Colonic mucosa (tissue), 4 donors: Measurements from ENCODE around the gene PLCB1. TPM values are rescaled to one million over a fixed set of nuclear protein-coding genes. Genes with fewer than 3 reads are reported as not detected.

Experiments
- DNase-seq: peaks from one replicate; pipeline ENCODE4 v3.0.0-alpha.2; 2020
- H3K27ac ChIP-seq: fragments of 200-600 bp; one replicate; pipeline ENCODE4 v1.8.0; 2021
- H3K27me3 ChIP-seq: fragments of 200-600 bp; one replicate; pipeline ENCODE4 v1.8.0; 2021
- H3K36me3 ChIP-seq: fragments of 200-600 bp; one replicate; pipeline ENCODE4 v1.8.0; 2021
- H3K4me1 ChIP-seq: fragments of 200-600 bp; one replicate; pipeline ENCODE4 v1.8.0; 2021; ENCODE audit warnings: mild to moderate bottlenecking
- H3K4me3 ChIP-seq: fragments of 200-600 bp; one replicate; pipeline ENCODE4 v1.8.0; 2021
- H3K9ac ChIP-seq, 2 donors: one replicate each; pipeline ENCODE4 v1.7.0; 2013; ENCODE audit warnings: control low read depth in 2 of 2, low read depth in 2 of 2, low read length in 2 of 2
- H3K9me3 ChIP-seq: fragments of 200-600 bp; one replicate; pipeline ENCODE4 v1.8.0; 2021
- intact Hi-C: fragments of 100-400 bp; cut with DNase I; formaldehyde crosslinking; loops from one replicate; pipeline ENCODE4 v1.14.1; 2022
- total RNA-seq, 2 donors: library from RNA; stranded (reverse); fragmentation: NEBNext Ultra II Directional in 1 of 2; extraction: Animal tissue kit (Norgen Biotek cat#: 25700) in 1 of 2; gene quantifications; one replicate each; pipeline ENCODE4 v1.2.1, GENCODE V29; 2021
- TF ChIP-seq, protein P1 (sequence below): fragments of 200-600 bp; IDR thresholded peaks from one replicate; pipeline ENCODE4 v1.8.0; 2022; ENCODE audit warnings: antibody characterized with exemption, mild to moderate bottlenecking
- donor health status: healthy.
- donor health status: DM: no; HTN: no; CAD: no.
- donor health status: DM: no; HTN: no; CAD: no.

PLCB1 gene
- total RNA-seq, 2 donors from 2014 or later = 8.3 to 9.6 TPM

- Histone ChIP-seq H3K4me3 (no peak overlapping the region), H3K4me1 (no peaks in the 10 kb centered on the region), H3K36me3 (no peaks in the 10 kb centered on the region), H3K9ac (no peak overlapping the region), H3K9me3 (no peaks in the 10 kb centered on the region), H3K27ac (no peak overlapping the region), H3K27me3 (no peaks in the 10 kb centered on the region)
- intact Hi-C loops = no loop called here
- no peak for DNase-seq
- TF ChIP-seq, protein P1, sequence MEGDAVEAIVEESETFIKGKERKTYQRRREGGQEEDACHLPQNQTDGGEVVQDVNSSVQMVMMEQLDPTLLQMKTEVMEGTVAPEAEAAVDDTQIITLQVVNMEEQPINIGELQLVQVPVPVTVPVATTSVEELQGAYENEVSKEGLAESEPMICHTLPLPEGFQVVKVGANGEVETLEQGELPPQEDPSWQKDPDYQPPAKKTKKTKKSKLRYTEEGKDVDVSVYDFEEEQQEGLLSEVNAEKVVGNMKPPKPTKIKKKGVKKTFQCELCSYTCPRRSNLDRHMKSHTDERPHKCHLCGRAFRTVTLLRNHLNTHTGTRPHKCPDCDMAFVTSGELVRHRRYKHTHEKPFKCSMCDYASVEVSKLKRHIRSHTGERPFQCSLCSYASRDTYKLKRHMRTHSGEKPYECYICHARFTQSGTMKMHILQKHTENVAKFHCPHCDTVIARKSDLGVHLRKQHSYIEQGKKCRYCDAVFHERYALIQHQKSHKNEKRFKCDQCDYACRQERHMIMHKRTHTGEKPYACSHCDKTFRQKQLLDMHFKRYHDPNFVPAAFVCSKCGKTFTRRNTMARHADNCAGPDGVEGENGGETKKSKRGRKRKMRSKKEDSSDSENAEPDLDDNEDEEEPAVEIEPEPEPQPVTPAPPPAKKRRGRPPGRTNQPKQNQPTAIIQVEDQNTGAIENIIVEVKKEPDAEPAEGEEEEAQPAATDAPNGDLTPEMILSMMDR = no peak
These were observed 735.1 kb downstream of the PLCB1 start for GRCh38 chr20:8867038-8867740.

GRCh38 chr20:8870652-8871051 lies 738.6 kb downstream of the PLCB1 start:
- Histone ChIP-seq H3K27me3 (no peaks in the 10 kb centered on the region), H3K9me3 (no peaks in the 10 kb centered on the region), H3K4me3 (no peak overlapping the region), H3K4me1 (no peaks in the 10 kb centered on the region), H3K36me3 (no peaks in the 10 kb centered on the region), H3K27ac (no peak overlapping the region), H3K9ac (no peak overlapping the region)
- intact Hi-C loops = no loop called here
- TF ChIP-seq, protein P1 = no peak
- no peak for DNase-seq

DNA sequence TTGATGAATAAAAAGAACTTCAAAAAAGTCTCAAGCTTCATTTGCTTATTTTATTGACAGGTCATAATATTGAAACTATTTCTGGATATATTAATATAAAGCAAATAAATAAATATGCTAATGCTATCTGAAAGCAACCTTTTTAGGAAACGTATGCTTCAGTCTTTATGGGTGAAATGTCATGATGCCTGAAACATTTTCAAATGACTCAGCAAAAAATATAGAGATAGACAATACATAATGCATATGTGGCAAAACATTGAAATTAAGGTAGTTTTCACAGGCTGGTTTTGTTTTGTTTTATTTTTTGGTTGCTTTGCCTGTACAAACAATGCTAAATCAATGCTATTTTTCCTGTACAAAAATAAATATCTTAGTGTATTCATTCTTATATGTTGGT lies 742.4 kb downstream of the PLCB1 start:
- Histone ChIP-seq H3K9ac (no peak overlapping the region), H3K9me3 (no peaks in the 10 kb centered on the region), H3K4me1 (no peaks in the 10 kb centered on the region), H3K4me3 (no peak overlapping the region), H3K27ac (no peak overlapping the region), H3K36me3 (no peaks in the 10 kb centered on the region), H3K27me3 (no peaks in the 10 kb centered on the region)
- intact Hi-C loops = no loop called here
- no peak for DNase-seq
- TF ChIP-seq, protein P1 = no peak

DNA sequence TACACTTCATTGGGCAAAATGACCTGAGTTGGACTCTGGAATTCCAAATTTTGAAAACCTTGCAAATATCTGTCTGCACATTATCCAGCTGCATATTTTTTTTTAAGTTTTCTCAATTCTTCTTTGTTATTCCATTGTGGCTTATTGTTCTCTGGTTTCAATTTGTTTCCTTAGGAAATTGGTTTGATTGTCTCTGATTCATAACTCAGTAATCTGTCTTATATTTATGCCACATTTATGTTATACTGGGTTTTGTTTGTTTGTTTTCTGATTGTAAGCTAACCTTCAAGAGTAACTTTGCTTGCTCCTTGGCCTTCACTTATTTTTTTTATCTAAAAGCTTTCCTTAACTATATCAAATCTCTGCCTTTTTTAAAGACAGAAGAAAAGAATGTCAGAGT lies 743.5 kb downstream of the PLCB1 start:
- Histone ChIP-seq H3K27ac (no peak overlapping the region), H3K9me3 (no peaks in the 10 kb centered on the region), H3K4me3 (no peak overlapping the region), H3K9ac (no peak overlapping the region), H3K4me1 (no peaks in the 10 kb centered on the region), H3K27me3 (no peaks in the 10 kb centered on the region), H3K36me3 (no peaks in the 10 kb centered on the region)
- intact Hi-C loops = no loop called here
- TF ChIP-seq, protein P1 = no peak
- DNase-seq = no peak

- Histone ChIP-seq H3K4me1 (no peaks in the 10 kb centered on the region), H3K9me3 (no peaks in the 10 kb centered on the region), H3K9ac (no peak overlapping the region), H3K27ac (no peak overlapping the region), H3K27me3 (no peaks in the 10 kb centered on the region), H3K4me3 (no peak overlapping the region), H3K36me3 (no peaks in the 10 kb centered on the region)
- DNase-seq = no peak
- TF ChIP-seq, protein P1 = no peak
- intact Hi-C loops = no loop called here
These were observed 744.3 kb downstream of the PLCB1 start for GRCh38 chr20:8876366-8876765.
